Measurements from ENCODE around the gene MOB3A.
A peak's percentile ranks its signal among the peaks of the same experiment; 100 is the strongest.

Gene MOB3A

DNA sequence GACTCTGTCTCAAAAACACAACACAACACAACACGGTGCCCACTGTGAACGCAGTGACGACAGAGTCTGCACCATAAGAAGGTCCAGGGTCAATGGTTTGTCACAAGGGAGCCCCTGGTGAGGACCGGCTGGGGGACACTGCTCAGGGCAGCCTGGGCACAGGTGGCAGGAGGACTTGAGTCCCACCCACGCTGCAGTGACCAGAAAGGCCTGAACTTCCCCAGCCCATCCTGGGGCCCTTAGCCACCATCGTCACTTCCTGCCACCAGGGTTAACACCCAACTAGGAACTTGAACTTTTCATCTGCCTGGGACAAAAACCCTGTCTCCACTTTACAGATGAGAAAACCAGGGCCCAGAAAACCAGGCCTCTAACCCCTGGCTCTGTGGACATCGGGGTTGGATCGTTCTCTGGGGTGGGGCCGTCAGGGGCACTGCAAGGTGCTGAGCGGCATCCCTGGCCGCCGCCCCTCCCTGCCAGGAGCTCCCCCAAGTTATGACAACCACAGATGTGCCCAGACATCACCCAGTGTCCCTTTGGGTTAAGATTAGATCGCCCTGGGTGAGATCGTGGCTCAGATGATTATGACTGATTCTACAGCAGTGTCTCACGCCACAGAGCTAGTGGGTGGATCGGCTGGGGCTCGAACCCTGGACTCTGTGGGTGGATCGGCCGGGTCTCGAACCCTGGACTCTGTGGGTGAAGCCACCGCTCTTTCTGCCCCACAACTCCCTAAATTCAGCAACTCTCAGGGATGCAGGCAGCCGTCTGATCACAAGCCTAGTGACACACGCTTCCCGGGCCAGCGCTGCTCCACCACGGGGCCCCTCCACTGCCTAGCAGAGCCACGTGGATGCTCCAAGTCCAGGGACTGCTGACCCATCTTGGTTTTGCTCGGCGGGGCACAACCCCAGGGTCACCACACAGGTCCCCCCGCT, 14.0 kb downstream of the MOB3A start:
- no peak for DNase-seq (ENCODE audit: low read depth in 2 of 2)

DNA sequence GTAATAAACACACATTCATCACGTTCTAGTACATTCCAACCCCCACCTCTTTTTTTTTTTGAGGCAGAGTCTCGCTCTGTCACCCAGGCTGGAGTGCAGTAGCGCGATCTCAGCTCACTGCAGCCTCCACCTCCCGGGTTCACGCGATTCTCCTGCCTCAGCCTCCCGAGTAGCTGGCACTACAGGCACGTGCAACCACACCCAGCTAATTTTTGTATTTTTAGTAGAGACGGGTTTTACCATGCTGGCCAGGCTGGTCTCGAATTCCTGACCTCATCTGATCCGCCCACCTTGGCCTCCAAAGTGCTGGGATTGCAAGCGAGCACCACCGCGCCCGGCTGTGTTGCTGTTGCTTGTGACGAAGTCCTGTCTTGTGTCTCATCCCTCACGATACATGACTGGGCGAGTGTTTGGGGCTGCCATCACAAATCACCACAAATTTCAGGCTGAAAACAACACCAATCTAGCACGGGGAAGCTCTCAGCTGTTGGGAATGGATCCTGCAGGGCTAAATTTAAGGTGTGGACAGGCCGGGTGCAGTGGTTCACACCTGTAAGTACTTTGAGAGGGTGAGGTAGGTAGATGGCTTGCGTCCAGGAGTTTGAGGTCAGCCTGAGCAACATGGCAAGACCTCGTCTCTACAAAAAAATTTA, 15.7 kb downstream of the MOB3A start:
- no peak for DNase-seq (ENCODE audit: low read depth in 2 of 2)

DNA sequence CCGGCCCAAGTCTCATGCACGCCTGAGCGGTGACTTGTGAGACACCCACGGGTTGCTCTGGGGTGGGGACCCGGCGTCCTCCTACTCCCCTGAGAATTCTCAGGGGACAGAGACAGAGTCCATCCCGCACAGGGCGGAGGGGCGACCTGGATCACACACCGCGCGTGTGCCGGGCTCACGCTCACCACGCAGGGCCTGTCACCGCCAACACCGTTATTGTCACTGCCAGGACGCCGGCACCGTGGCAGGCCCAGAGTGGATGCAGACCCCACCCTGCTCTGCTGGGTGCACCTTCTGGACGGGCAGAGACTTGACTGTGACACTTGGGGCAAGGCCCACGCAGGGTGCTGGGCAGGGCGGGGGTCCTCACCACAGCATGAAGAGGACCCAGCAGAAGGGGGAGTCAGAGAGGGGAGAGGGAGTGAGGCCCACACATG, 16.2 kb downstream of the MOB3A start:
- DNase-seq (ENCODE audit: low read depth in 2 of 2), result no peak

DNA sequence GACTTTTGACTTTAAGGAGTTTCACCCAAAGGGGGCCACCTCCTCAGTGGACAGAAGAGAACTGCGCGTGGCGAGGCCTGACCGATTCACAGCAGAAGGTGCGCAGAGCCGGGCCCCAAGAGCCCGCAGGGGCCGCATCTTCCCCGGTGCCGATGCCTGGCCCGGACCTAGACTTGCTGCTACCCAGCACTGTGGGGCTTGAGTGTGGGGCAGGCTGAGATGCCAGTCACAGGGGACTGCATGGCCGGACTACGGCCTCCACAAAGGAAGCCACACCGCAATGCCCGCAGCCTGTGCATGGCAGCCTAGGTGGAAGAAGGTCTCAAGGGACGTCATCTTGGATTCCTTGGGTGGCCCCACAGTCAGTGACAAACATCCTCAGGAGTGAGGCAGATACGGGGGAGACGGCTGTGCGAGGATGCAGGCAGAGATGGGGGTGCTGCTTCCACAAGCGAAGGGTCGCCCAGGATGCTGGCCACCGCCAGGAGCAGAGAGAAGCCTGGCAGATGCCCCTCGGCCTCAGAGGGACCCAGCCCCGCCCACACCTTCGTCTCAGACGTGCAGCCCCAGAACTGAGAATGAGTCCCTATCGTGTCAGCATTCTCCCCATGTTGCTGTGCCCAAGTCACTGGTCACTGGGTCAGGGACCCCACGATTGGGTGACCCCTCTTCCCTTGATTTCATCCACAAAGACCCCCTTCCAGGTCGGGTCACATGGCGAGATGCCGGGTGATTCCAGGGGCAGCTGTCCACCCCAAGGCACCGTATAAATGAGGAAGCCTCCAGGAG, 16.9 kb downstream of the MOB3A start:
- no peak for DNase-seq (ENCODE audit: low read depth in 2 of 2)

GRCh38 chr19:2077833-2078619, 18.1 kb downstream of the MOB3A start:
- no peak for DNase-seq (ENCODE audit: low read depth in 2 of 2)

GRCh38 chr19:2077398-2077797, 18.7 kb downstream of the MOB3A start:
- DNase-seq (ENCODE audit: low read depth in 2 of 2), result no peak

DNA sequence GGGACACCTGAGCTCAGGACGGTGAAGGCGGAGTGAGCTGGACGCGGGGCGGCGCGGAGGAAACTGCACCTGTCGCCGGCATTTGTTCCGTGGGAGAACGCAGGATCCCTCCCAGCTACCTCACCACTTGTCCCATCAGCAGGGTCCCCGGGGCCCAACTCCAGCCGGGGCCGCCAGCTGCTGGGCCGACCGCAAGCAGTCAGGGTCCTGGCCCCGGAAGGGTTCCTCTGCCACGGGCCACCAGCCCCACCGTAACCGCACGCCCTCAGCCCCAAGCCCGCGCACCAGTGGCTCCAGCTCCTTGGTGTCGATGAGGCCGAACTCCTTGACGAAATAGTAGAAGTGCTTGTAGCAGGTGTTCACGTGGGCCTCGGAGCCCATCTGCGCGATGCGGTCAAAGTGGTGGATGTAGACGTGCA, 19.6 kb downstream of the MOB3A start:
- DNase-seq (ENCODE audit: low read depth in 2 of 2), result no peak

- DNase-seq (ENCODE audit: low read depth in 2 of 2), result no peak
Measured at GRCh38 chr19:2072757-2073551, 23.2 kb downstream of the MOB3A start.

DNA sequence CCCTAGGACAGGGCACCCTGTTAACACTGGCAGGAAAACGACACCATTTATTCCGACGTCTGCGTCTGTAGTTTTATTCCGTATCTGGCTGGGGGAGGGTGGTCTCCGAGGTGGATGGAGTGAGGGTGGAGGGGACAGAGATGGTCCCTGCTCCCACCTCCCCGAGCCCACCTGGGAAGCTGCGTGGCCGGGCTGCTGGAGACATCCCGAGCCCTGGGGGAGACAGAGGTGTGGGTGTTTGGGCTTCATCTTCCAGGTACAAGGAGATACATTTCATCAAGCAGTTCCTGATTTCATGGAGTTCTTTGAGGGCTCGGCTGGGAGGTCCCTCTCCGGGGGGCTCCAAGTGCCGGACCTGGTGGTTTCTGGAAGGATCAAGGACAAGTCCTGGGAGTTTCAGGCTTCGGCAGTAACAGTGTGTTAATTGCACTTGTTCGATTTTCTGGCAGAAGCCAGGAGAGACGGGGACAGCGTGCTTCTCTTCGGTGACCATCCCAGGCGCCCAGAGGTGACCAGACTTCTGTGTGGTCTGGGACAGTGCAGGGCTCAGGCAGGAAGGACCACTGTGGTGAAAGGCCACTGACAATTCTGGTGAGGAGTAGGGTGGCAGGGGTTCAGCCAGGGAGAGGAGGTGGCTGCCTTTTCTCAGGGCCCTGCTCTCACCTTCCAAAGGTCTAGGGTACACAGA, 25.0 kb downstream of the MOB3A start:
- DNase-seq (ENCODE audit: low read depth in 2 of 2), result no peak

DNA sequence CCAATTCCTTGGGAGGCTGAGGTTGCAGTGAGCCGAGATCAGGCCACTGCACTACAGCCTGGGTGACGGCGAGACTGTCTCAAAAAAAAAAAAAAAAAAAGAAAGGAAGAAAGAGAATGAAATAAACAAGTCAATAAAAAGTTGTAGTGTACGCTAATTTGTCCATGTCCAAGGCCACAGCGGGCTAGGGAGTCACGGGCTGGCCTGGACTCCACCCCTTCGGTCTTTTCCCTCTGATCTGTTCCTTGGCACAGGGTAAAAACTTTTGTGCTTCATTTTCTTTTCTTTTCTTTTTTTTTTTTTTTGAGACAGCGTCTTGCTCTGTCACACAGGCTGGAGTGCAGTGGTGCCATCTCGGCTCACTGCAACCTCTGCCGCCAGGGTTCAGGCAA, 25.7 kb downstream of the MOB3A start:
- DNase-seq (ENCODE audit: low read depth in 2 of 2), result no peak

DNA sequence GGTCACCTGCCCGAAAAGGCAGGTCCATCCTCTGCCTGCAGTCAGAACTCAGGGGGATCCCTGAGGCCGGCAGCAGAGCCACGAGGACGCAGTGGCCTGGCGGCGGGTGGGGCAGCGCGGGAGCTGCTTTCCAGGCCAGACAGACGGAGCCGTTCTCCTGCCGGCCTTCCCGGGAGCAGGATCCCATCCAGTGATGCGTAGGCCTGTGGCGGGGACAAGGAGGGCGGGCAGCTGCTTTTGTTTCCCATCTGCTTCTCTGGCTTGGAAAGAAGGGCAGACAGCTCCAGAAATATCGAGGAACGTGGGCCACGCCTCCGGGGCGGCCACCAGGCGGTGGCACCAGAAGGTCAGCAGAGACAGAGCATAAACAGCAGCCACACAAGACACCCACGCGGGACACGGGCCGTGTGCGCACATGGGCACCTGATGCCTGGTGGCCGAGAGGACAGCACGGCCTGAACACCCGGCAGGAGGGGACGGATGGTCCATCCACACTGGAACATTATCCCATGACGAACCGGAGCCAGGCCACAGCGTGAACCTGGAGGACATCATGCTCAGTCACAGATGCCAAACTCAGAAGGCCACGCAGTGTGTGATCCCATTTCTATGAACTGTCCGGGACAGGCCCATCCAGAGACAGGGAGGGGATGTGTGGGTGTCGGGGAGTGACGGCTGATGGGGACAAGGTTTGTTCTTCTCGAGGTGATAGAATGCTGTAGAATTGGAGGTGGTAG, 31.2 kb downstream of the MOB3A start:
- DNase-seq (ENCODE audit: low read depth in 2 of 2), result no peak

DNA sequence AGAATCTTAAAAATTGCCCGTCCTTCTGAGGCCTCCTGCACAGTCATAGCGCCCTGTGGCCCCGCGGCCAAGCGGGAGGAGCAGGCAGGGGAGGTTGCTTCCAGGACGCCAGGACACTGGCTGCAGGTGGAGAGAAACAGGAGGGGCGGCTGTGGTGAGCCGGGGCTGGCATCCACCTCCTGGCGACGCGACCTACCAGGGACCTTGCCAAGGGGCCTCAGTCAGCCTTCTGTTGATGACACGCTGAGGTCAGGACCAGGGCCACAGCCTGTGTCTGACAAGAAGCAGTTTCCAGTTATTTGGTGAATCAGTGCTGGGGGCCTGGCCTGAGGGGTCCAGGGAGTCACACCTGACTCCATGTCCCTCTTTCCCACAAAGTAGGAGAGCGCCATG, 31.7 kb downstream of the MOB3A start:
- DNase-seq (ENCODE audit: low read depth in 2 of 2), result no peak

DNA sequence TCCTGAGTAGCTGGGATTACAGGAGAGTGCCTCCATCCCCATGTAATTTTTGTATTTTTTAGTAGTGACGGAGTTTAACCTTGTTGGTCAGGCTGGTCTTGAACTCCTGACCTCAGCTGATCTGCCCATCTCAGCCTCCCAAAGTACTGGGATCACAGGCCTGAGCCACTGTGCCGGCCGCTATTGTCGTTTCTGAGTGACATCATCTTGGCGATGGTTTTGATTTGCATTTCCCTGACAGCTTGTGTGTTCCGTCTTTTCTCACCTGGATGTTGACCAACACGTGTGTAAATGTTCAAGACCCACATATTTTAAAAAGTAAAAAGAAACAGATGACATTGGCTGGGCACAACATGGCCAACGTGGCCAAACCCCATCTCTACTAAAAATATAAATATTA, 32.3 kb downstream of the MOB3A start:
- no peak for DNase-seq (ENCODE audit: low read depth in 2 of 2)

- DNase-seq (ENCODE audit: low read depth in 2 of 2), result no peak
Measured at GRCh38 chr19:2062770-2063169, 33.4 kb downstream of the MOB3A start.

- no peak for DNase-seq (ENCODE audit: low read depth in 2 of 2)
Measured at GRCh38 chr19:2062389-2062729, 33.8 kb downstream of the MOB3A start.

- peak; percentile 99 to 100 for DNase-seq (ENCODE audit: low read depth in 2 of 2)
Measured at GRCh38 chr19:2061495-2062388, 34.4 kb downstream of the MOB3A start.

DNA sequence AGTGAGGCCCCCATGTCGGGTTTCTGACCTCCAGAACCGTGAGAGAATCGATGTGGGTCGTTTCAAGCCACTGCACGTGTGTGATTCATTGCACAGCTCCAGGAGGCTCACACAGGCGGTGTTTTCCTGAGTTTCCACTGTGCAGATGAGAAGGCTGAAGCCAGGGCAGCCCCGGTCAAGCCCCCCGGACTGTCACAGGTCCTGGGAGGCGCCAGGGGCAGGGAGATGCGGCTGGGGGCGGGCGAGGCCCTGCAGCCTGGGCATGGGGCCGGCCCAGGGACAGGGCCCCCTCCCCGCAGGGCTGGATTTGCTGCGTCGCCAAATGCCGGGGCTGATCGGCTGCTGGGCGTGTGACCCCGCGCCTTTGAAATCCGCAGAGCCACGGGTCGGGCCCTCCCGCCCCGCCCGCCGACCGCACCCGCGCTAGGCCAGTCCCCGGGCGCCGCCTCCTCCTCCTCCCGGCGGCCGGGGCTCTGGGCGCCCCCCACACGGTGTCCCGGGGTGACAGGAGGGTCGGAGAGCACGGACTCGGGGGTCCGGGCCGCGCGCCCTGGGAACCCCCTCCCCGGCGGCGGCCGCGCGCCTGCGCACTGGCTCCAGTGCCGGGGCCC, 35.1 kb downstream of the MOB3A start:
- no peak for DNase-seq (ENCODE audit: low read depth in 2 of 2)
